ENCODE results near the gene ZIC4. TPM values are rescaled to one million over a fixed set of nuclear protein-coding genes. Genes with fewer than 3 reads are reported as not detected.

Gene ZIC4
- total RNA-seq, 1 experiment from 2014 or later, result 0.84 TPM

DNA sequence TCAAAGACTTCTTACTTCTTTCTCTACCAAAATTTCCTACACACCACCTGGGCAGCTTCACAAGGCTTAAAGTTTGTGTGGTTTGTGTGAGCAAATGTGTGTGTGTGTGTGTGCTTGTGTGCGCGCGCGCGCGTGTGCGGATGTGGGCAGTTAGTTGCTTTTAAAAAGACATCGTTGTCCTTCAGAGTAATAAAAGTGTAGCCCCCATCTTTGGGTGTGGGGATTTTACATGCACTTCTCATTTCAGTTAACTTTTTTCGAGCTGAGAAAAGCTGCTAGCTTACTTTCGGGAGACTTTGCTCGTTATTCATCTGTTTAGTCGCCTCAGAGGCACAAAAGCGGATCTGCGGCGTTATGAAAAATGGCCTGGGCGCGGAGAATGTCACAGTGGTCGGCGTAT is 36.0 kb downstream of the ZIC4 start:
- no peak for DNase-seq (ENCODE audit: low read depth)

DNA sequence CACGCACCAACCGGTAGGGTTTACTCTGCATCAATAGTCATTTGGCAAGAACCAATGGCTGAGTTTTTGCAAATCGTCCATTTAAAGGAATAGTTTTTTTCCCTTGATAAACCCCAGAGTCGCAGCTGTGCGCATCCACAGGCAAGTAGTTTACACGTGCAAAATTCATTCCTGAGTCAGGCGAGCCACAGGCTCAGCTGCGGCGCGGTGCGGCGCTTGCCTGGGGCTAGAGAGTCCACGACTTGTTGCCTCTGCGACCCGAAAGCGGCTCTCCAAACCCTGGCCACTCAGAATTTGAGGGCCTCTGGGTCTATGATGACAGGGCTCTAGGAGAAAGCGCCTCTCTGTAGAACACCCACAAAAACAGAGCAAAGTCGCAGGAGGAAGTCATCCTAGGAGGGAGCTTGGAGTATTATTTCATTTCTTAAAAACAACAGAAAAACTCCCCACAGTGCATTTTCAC is 36.7 kb downstream of the ZIC4 start:
- peak; percentile 20 for DNase-seq (ENCODE audit: low read depth)

DNA sequence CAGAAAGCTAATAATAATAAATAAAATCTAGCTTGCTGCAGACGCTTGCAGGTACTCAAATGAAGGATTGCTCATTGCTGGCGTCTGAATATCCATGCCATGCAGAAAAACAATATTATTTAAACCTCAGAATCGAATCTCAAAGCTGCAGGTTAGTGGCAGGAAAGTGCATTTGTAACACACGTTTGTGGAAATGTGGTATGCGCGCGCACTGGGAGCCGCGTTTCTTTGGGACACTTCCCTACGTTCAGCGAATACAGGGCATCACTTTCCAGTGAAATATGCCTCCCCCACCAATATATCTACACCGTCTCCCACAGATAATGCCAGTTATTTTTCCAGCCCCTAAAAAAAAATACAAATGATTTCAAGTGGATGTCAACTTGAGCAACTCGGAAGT is 37.1 kb downstream of the ZIC4 start:
- DNase-seq (ENCODE audit: low read depth), result no peak

DNA sequence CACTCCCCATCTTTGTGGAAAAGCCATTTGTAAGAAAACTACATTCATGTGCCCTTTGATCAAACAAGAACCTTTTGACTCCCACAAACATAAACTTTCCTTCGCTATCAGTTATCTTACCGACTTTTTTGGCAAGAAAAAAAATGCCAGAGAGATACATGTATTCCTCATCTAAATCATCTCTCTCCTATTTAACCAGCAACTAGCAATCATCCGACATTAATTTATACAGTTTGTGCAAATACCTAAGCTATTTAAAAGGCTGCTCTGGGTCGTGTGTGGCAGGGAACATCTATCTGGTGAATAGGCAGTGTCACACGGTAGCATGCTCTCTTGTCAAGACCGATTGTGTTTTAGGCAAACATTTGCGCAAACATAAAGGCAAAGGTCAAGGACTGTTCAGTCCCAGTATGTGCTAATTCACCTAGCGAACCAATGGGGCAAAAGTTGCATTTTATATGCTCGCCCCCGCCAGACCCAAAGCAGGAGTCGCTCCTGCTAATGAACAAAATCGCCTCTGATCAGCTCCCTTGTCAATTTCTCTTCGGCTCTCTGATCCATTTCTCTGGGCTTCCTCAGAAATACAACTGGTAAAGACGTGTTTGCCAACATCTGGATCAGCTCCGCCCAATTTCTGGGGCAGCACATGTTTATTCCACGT is 37.7 kb downstream of the ZIC4 start:
- DNase-seq (ENCODE audit: low read depth), result no peak

GRCh38 chr3:147368151-147368550 is 38.2 kb downstream of the ZIC4 start:
- DNase-seq (ENCODE audit: low read depth), result no peak

GRCh38 chr3:147367676-147368075 is 38.7 kb downstream of the ZIC4 start:
- no peak for DNase-seq (ENCODE audit: low read depth)

- DNase-seq (ENCODE audit: low read depth), result no peak
Measured at GRCh38 chr3:147365196-147366115, 40.9 kb downstream of the ZIC4 start.

DNA sequence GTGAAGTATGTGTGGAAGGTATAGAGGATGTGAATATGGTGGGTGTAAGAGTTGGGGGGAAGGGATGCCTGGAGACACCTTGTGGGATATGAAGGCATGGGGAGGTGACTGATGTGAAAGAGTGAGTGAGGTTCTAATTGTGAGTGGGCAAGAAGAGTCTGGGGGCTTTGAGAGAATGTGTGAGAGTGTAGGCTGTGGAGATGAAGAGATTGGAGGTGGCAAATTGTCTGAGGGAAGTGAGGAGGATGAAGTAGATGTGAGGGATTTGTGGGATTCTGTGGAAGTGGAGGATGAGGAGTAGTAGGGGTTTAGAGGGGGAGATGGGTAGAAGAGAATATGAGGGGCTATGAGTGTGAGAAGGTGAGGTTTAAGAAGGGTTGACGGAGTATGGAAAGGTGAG is 41.6 kb downstream of the ZIC4 start:
- DNase-seq (ENCODE audit: low read depth), result no peak

DNA sequence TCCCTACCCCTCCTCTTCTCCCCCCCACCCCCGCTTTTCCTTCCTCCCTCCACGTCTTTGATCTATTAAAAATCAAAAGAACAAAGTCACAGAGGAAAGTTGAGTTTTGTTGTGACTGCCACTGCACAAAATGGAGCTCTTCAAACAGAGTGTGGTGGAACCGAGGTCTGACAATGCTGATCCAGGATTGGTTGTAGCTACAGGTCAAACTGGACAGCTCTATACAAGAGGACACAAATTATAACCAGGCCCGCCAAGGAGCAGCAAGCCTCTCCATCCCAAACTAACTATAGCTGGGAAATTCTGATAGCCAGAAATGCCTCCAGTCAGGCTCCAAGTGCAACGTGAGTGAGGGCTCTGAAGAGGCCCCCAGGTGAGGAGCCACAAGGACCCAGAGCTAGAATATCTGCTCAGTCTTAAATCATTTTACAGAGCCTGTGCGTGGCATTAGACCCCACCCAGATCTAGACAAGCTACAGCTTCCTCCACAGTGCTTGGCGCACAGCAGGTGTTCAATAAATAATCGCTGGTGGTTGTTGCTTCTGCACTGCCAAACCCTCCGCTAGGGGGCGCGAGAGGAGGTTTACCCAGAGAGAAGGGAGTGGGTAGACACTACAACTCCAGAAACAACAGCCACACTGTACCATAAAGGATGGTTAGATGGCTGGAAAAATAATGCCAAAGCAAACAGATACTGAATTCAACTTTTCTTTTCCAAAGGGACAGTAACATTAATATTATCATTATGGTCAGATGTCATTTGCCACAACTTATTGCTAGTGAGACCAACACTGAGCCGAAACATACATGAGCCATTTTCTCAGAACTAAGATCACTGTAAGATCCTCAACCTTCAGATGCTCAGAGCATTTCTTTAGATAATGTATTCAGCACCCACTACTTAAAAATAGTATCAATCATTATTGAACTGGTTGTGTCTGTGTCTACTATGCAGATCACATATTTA is 44.6 kb downstream of the ZIC4 start:
- DNase-seq (ENCODE audit: low read depth), result peak; percentile 30

DNA sequence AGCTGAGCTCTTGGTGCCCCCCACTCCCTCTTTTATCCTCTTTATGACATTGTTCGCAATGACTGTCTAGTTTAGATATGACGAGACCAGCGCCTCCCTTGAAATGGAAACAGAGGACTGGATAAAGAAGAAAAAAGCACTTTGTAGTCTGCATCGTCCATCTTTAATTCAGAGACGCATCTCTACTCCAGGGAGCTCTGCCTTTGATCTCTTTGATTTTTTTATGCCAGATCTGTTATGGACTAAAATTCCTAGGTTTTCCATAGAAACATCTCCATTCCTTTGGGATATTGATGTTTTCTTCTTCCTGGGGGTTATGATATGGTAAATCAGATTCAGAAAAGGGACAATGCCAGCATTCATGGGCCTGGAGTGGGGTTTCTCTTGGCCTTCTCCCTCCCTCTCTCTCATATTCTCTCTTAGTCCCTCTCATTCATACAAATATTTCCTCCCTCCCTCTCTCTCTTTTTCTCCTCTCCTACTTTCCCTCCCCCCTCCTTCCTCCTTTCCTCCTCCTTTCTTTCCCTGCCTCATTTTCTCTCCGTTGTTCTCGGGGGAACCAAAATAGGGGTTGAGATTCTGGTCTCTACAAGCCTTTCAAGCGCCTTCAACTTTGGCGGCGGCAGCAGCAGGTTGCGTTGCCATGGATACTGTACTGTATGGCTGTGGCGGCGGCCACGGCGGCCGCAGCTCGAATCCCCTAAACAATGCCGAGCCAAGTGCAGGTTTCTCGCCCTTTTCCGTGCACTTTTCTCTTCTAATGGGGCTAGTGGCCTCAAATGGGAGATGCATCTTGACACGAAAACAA is 45.5 kb downstream of the ZIC4 start:
- DNase-seq (ENCODE audit: low read depth), result peak; percentile 24

DNA sequence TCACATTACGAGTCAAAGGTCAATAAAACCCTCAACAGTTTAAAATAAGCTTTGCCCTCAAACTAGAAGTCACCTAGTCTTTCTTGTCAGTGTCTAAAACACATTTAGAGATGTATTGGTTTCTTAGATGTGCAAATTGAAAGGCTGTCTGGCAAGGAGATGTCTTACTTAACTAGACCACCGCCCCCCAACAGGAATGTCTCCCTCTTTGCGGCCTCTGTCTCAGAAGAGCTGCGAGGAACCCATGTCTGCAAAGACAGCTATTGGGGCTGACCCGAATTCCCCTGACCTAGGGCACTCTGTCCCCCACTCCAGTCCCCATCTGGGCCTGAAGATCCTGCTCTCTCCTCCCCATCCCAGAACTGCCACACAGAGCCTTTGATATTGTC is 46.3 kb downstream of the ZIC4 start:
- no peak for DNase-seq (ENCODE audit: low read depth)

- DNase-seq (ENCODE audit: low read depth), result no peak
Measured at GRCh38 chr3:147359177-147360050, 46.9 kb downstream of the ZIC4 start.

DNA sequence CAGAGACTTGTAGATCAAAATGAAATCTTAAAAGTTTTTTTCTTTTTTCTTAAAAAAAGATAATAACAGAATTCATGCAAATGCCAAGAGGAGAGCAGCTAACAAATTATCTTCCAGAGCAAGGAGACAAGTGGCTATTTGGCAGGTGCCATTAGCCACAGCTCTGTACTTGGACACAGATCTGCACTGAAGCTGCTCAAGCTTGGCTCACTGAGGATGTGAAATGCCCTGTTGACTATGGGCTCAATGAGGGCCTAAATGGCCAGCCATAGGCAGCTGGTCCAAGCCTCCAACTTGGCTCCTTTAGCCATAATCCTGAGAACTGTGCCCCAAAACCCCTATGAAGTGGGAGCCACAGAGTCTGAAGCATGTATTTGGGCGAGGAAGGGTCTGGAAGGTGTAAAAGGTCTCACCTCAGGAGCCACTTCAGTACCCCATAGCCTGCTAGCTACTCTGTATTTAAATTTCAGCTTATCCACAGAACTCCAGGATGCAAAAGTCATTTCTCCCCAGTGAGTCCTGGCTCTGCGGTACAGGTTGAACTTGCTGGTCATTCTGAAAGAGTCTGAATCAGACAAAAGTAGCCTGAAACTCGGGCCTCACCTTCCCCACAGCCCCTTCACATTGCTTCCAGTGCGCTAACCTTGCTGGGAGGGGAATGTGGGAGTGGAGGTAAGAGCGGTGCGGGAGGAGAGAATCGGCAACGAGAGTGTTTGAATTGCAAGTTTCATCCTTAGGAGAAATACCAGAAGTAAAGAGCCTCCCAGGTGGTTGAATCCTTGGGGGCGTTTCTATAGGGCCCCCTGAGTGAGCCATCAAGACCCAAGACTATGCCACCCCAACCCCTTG is 48.0 kb downstream of the ZIC4 start:
- no peak for DNase-seq (ENCODE audit: low read depth)

GRCh38 chr3:147356909-147357900 is 49.1 kb downstream of the ZIC4 start:
- DNase-seq (ENCODE audit: low read depth), result no peak

GRCh38 chr3:147356145-147356908 is 50.0 kb downstream of the ZIC4 start:
- no peak for DNase-seq (ENCODE audit: low read depth)

DNA sequence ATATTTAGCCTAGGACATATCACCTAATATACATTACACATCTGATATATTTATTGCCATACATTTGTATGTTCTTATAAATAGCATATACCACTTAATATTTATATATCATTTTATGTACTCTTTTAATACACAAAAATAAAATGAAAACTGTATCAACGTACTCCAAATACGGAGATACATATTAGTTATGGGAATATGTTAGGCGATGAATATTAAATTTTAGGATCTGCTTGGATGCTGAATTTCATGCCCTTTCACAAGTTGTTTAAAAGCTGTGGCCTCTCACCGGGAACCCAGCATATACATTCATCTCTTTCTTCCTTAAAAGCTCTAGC is 50.6 kb downstream of the ZIC4 start:
- DNase-seq (ENCODE audit: low read depth), result no peak

DNA sequence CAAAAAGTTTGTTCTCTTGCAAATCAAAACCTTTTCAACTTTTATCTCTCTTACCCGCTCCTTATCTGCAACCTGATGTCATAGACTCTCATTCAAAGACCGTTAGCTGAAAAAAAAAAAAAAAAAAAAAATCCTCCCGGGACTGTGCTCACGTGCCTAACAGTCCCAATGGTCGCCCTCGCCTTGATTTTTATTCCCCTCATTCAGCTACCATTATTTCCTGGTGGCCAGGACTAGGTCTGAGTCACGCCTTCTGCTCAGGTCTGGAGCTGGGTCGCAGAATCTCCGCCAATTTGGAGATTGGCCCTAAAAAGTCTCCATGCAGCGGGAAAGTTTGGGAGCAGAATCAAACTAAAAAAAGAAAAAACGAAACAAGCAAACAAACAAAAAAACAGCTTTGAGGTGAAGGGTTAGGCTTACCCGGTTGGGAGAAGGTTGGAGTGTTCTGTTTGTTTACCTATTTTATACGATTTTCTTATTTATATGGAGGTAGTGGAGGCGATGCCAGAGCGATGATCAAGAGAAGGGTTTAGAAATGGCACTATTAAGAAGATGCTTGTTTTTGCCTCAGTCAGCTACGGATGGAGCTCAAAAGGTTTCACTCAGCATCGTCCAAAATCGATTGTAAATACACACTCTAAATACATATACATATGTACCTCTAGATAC is 51.1 kb downstream of the ZIC4 start:
- DNase-seq (ENCODE audit: low read depth), result no peak
